Stomach (tissue), 9 donors: ENCODE data around the gene MAST4. TPM values are rescaled to one million over a fixed set of nuclear protein-coding genes. Genes with fewer than 3 reads are reported as not detected.

ENCODE experiments used
- DNase-seq, 2 donors: peaks; one replicate each; pipeline versions ENCODE4 v3.0.0 to v3.0.0-alpha.2; 2013 to 2019
- H3K27ac ChIP-seq, 5 donors: fragments of 200-600 bp in 4 of 5; sonication (generic) in 4 of 5; one replicate each; pipeline ENCODE4 v1.5.1; 2013 to 2019; ENCODE audit warnings: mild to moderate bottlenecking in 1 of 5, moderate library complexity in 1 of 5
- H3K27me3 ChIP-seq, 3 donors: fragments of 200-600 bp; sonication (generic); one replicate each; pipeline ENCODE4 v1.5.1; 2017 to 2019; ENCODE audit warnings: mixed run types in 1 of 3
- H3K36me3 ChIP-seq, 4 donors: fragments of 200-600 bp; sonication (generic); 1 replicate in 3 of 4; 2 replicates in 1 of 4; pipeline ENCODE4 v1.5.1; 2016 to 2019
- H3K4me1 ChIP-seq, 4 donors: fragments of 200-600 bp; sonication (generic); one replicate each; pipeline ENCODE4 v1.5.1; 2016 to 2019
- H3K4me3 ChIP-seq, 4 donors: fragments of 200-600 bp; sonication (generic) in 3 of 4; one replicate each; pipeline ENCODE4 v1.5.1; 2016 to 2019; ENCODE audit warnings: mild to moderate bottlenecking in 1 of 4
- H3K9me3 ChIP-seq, 4 donors: fragments of 200-600 bp; sonication (generic); one replicate each; pipeline ENCODE4 v1.5.1; 2016 to 2019
- CTCF ChIP-seq, 7 experiments: fragments of 450-650 bp in 4 of 7; fragments of 200-600 bp in 3 of 7; sonication (generic) in 3 of 7; IDR thresholded peaks; one replicate each; pipeline ENCODE4 v1.5.1; 2016 to 2019; ENCODE audit warnings: antibody characterized with exemption in 7 of 7, control low read depth in 2 of 7, mild to moderate bottlenecking in 1 of 7
- EP300 ChIP-seq: sonication (generic); formaldehyde crosslinking; IDR thresholded peaks from one replicate; pipeline ENCODE4 v1.6.1; 2017; ENCODE audit warnings: antibody characterized with exemption
- POLR2A ChIP-seq, 4 donors: fragments of 450-650 bp; IDR thresholded peaks; one replicate each; pipeline ENCODE4 v1.6.1; 2016; ENCODE audit warnings: antibody characterized with exemption in 4 of 4, control low read depth in 2 of 4, mild to moderate bottlenecking in 1 of 4, moderate library complexity in 1 of 4
- POLR2AphosphoS5 ChIP-seq, 3 donors: sonication (generic); formaldehyde crosslinking; IDR thresholded peaks; one replicate each; pipeline ENCODE4 v1.6.1; 2016; ENCODE audit warnings: antibody characterized with exemption in 3 of 3
- WGBS, 5 donors: extraction: QIAGEN DNeasy Blood & Tissue Kit in 3 of 5; methylation state at CpG; one replicate each; pipeline versions ENCODE4 v1.1.5 to v1.1.7; 2013 to 2018; 5-methylcytosine and 5-hydroxymethylcytosine counted together
- intact Hi-C: fragments of 100-400 bp; cut with DNase I; formaldehyde crosslinking; loops from one replicate; pipeline ENCODE4 v1.15.1; 2023; ENCODE audit warnings: low total_unique reads
- polyA plus RNA-seq, 3 donors: library from polyadenylated mRNA; stranded (reverse); fragments of 200-250 nt; gene quantifications; one replicate each; pipeline ENCODE4 v1.2.3, GENCODE V29; 2013
- total RNA-seq, 5 donors: library from RNA; depleted of rRNA; stranded (reverse); fragments of >200 nt; gene quantifications; one replicate each; pipeline versions ENCODE4 v1.1.0 to v1.2.3, GENCODE V29; 2014 to 2016
- donor health status: healthy with polysubstance abuse.
- donor health status: Bipolar disorder and iron deficiency.
- donor health status: healthy.

Gene MAST4
- total and polyA plus RNA-seq, 8 donors: 1.5 to 52.5 (median 32.1) TPM

- no peak overlapping the region for H3K27ac ChIP-seq
- TF ChIP-seq CTCF (IDR thresholded peaks at IDR 0.05) (no peak), EP300 (no peak), POLR2A (IDR thresholded peaks at IDR 0.05) (no peak), POLR2AphosphoS5 (IDR thresholded peaks at IDR 0.05) (no peak)
- WGBS, 5 donors: 88 to 95% (median 94%) methylated on average over 2 of the region's 2 CpGs
- peaks cover 0 to 6% (median 5%) of the 10 kb centered on the region in 4 donors for H3K36me3 ChIP-seq
- no peak for DNase-seq
- H3K27me3 ChIP-seq: no peaks in the 10 kb centered on the region
- H3K4me1 ChIP-seq: peaks cover 7 to 49% (median 27%) of the 10 kb centered on the region in 4 donors
- no peaks in the 10 kb centered on the region for H3K9me3 ChIP-seq
- no peak overlapping the region for H3K4me3 ChIP-seq
- intact Hi-C loops: no loop called here
Measured at GRCh38 chr5:67090040-67090439, 493.8 kb downstream of the MAST4 start.

- intact Hi-C loops: no loop called here
- no peaks in the 10 kb centered on the region for H3K9me3 ChIP-seq
- H3K4me3 ChIP-seq: no peak overlapping the region
- H3K36me3 ChIP-seq: peaks cover 0 to 6% (median 5%) of the 10 kb centered on the region in 4 donors
- H3K4me1 ChIP-seq: peaks cover 12 to 54% (median 32%) of the 10 kb centered on the region in 4 donors
- TF ChIP-seq POLR2A (IDR thresholded peaks at IDR 0.05) (no peak), POLR2AphosphoS5 (IDR thresholded peaks at IDR 0.05) (no peak), CTCF (IDR thresholded peaks at IDR 0.05) (no peak), EP300 (no peak)
- 94 to 96% (median 95%) methylated on average over 5 of the region's 5 CpGs for WGBS, 5 donors
- H3K27ac ChIP-seq: no peak overlapping the region
- H3K27me3 ChIP-seq: no peaks in the 10 kb centered on the region
- DNase-seq: no peak
Measured at GRCh38 chr5:67090593-67090992, 494.4 kb downstream of the MAST4 start.

GRCh38 chr5:67092535-67092934 lies 496.3 kb downstream of the MAST4 start:
- peaks cover 14 to 62% (median 36%) of the 10 kb centered on the region in 4 donors for H3K4me1 ChIP-seq
- no peak for TF ChIP-seq POLR2A (IDR thresholded peaks at IDR 0.05)
- TF ChIP-seq CTCF (IDR thresholded peaks at IDR 0.05): no peak
- no peak for TF ChIP-seq EP300
- TF ChIP-seq POLR2AphosphoS5 (IDR thresholded peaks at IDR 0.05): peak in 1 of 3 donors; percentile 27
- intact Hi-C loops: no loop called here
- no peaks in the 10 kb centered on the region for H3K27me3 ChIP-seq
- 40 to 83% (median 59%) methylated on average over 2 of the region's 2 CpGs for WGBS, 5 donors
- DNase-seq: peak in 1 of 2 donors; percentile 26
- no peaks in the 10 kb centered on the region for H3K9me3 ChIP-seq
- no peak overlapping the region for H3K4me3 ChIP-seq
- peak overlapping the region in 4 of 5 donors; percentile 24 to 69 (median 42) for H3K27ac ChIP-seq
- peaks cover 0 to 6% (median 5%) of the 10 kb centered on the region in 4 donors for H3K36me3 ChIP-seq

GRCh38 chr5:67093279-67093678 lies 497.1 kb downstream of the MAST4 start:
- TF ChIP-seq POLR2AphosphoS5 (IDR thresholded peaks at IDR 0.05) (no peak), POLR2A (IDR thresholded peaks at IDR 0.05) (no peak), CTCF (IDR thresholded peaks at IDR 0.05) (no peak), EP300 (no peak)
- Histone ChIP-seq H3K36me3 (peaks cover 0 to 6% (median 5%) of the 10 kb centered on the region in 4 donors), H3K4me1 (peaks cover 14 to 63% (median 39%) of the 10 kb centered on the region in 4 donors), H3K4me3 (no peak overlapping the region), H3K9me3 (no peaks in the 10 kb centered on the region), H3K27me3 (no peaks in the 10 kb centered on the region), H3K27ac (no peak overlapping the region)
- intact Hi-C loops: no loop called here
- DNase-seq: no peak
- WGBS, 5 donors: 77 to 90% (median 89%) methylated on average over 1 of the region's 1 CpG
